ENCODE data around the gene MANF.
"Not testable (repeated sequence)": the region's sequence is repeated elsewhere in the genome, so short reads cannot be mapped to it uniquely, and the experiment has no call there.

MANF gene

DNA sequence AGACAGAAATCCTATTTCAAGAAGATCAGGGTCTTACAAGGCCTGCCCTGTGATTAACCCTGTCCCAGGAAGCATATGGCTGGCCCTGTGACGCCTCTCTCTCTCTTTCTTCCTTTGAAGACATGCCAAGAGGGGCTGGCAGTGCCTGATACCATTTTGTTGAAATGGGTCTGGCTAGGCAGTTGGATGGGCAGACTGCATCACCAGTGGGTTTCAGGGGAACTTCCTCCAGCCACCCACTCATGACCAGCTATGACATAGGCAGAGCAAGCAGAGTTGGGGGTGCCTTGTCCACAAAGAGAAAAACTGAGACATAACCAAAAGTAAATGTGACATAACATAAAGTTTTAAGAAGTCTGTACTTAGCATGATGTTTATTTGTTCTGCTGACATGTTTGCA lies 31.4 kb upstream of the MANF start:
- no peaks in the 10 kb centered on the region for H3K27me3 ChIP-seq (replicated peaks; ENCODE audit: control insufficient read depth, insufficient read depth, low read length, poor library complexity, severe bottlenecking)
- no peaks in the 10 kb centered on the region for H3K36me3 ChIP-seq (ENCODE audit: control insufficient read depth, insufficient read depth, low read length)
- H3K27ac ChIP-seq (ENCODE audit: insufficient read depth, low read length, poor library complexity, severe bottlenecking) = no peak overlapping the region
- H3K4me3 ChIP-seq (ENCODE audit: insufficient read depth, low read depth, low read length, poor library complexity, severe bottlenecking) = no peak overlapping the region
- no peaks in the 10 kb centered on the region for H3K4me1 ChIP-seq (ENCODE audit: control insufficient read depth, insufficient read depth, low read length, poor library complexity, severe bottlenecking)
- no peak for DNase-seq
- H3K9me3 ChIP-seq (ENCODE audit: control insufficient read depth, low read length) = no peaks in the 10 kb centered on the region

- Histone ChIP-seq H3K4me1 (ENCODE audit: control insufficient read depth, insufficient read depth, low read length, poor library complexity, severe bottlenecking) (no peaks in the 10 kb centered on the region), H3K27ac (ENCODE audit: insufficient read depth, low read length, poor library complexity, severe bottlenecking) (no peak overlapping the region), H3K9me3 (ENCODE audit: control insufficient read depth, low read length) (no peaks in the 10 kb centered on the region), H3K36me3 (ENCODE audit: control insufficient read depth, insufficient read depth, low read length) (no peaks in the 10 kb centered on the region), H3K4me3 (ENCODE audit: insufficient read depth, low read depth, low read length, poor library complexity, severe bottlenecking) (no peak overlapping the region), H3K27me3 (replicated peaks; ENCODE audit: control insufficient read depth, insufficient read depth, low read length, poor library complexity, severe bottlenecking) (no peaks in the 10 kb centered on the region)
- DNase-seq = no peak
Measured at GRCh38 chr3:51354172-51354571, 30.9 kb upstream of the MANF start.

GRCh38 chr3:51354731-51355615 lies 30.1 kb upstream of the MANF start:
- Histone ChIP-seq H3K36me3 (ENCODE audit: control insufficient read depth, insufficient read depth, low read length) (no peaks in the 10 kb centered on the region), H3K4me3 (ENCODE audit: insufficient read depth, low read depth, low read length, poor library complexity, severe bottlenecking) (no peak overlapping the region), H3K27ac (ENCODE audit: insufficient read depth, low read length, poor library complexity, severe bottlenecking) (no peak overlapping the region), H3K27me3 (replicated peaks; ENCODE audit: control insufficient read depth, insufficient read depth, low read length, poor library complexity, severe bottlenecking) (no peaks in the 10 kb centered on the region), H3K4me1 (ENCODE audit: control insufficient read depth, insufficient read depth, low read length, poor library complexity, severe bottlenecking) (no peaks in the 10 kb centered on the region), H3K9me3 (ENCODE audit: control insufficient read depth, low read length) (no peaks in the 10 kb centered on the region)
- no peak for DNase-seq

- DNase-seq = no peak
- H3K4me1 ChIP-seq (ENCODE audit: control insufficient read depth, insufficient read depth, low read length, poor library complexity, severe bottlenecking) = no peaks in the 10 kb centered on the region
- no peaks in the 10 kb centered on the region for H3K36me3 ChIP-seq (ENCODE audit: control insufficient read depth, insufficient read depth, low read length)
- no peak overlapping the region for H3K4me3 ChIP-seq (ENCODE audit: insufficient read depth, low read depth, low read length, poor library complexity, severe bottlenecking)
- no peak overlapping the region for H3K27ac ChIP-seq (ENCODE audit: insufficient read depth, low read length, poor library complexity, severe bottlenecking)
- H3K27me3 ChIP-seq (replicated peaks; ENCODE audit: control insufficient read depth, insufficient read depth, low read length, poor library complexity, severe bottlenecking) = no peaks in the 10 kb centered on the region
- H3K9me3 ChIP-seq (ENCODE audit: control insufficient read depth, low read length) = no peaks in the 10 kb centered on the region
Measured at GRCh38 chr3:51355891-51356578, 29.1 kb upstream of the MANF start.

DNA sequence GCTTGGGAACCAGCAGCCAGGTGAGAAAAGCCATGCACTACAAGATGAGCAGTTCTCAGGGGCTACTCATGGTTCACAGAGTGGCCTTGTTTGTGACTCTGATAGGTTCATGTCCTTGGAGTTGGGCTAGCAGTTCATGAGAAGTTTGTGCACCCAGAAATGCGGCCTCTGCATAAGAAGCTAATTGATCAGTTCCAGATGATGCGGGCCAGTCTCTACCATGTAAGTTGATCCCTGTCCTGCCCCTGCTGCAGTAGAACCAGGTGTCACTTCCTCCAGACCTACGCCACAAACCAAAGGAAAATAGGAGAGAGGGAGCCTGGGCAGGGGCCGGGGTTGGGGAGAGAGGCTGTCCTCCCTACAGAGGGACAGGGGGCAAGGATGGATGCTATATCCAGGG lies 27.2 kb upstream of the MANF start:
- no peaks in the 10 kb centered on the region for H3K4me1 ChIP-seq (ENCODE audit: control insufficient read depth, insufficient read depth, low read length, poor library complexity, severe bottlenecking)
- no peaks in the 10 kb centered on the region for H3K9me3 ChIP-seq (ENCODE audit: control insufficient read depth, low read length)
- H3K27ac ChIP-seq (ENCODE audit: insufficient read depth, low read length, poor library complexity, severe bottlenecking) = no peak overlapping the region
- H3K36me3 ChIP-seq (ENCODE audit: control insufficient read depth, insufficient read depth, low read length) = no peaks in the 10 kb centered on the region
- H3K4me3 ChIP-seq (ENCODE audit: insufficient read depth, low read depth, low read length, poor library complexity, severe bottlenecking) = no peak overlapping the region
- no peaks in the 10 kb centered on the region for H3K27me3 ChIP-seq (replicated peaks; ENCODE audit: control insufficient read depth, insufficient read depth, low read length, poor library complexity, severe bottlenecking)
- no peak for DNase-seq

- no peaks in the 10 kb centered on the region for H3K36me3 ChIP-seq (ENCODE audit: control insufficient read depth, insufficient read depth, low read length)
- H3K4me3 ChIP-seq (ENCODE audit: insufficient read depth, low read depth, low read length, poor library complexity, severe bottlenecking) = no peak overlapping the region
- H3K27ac ChIP-seq (ENCODE audit: insufficient read depth, low read length, poor library complexity, severe bottlenecking) = no peak overlapping the region
- H3K9me3 ChIP-seq (ENCODE audit: control insufficient read depth, low read length) = no peaks in the 10 kb centered on the region
- DNase-seq = no peak
- no peaks in the 10 kb centered on the region for H3K4me1 ChIP-seq (ENCODE audit: control insufficient read depth, insufficient read depth, low read length, poor library complexity, severe bottlenecking)
- no peaks in the 10 kb centered on the region for H3K27me3 ChIP-seq (replicated peaks; ENCODE audit: control insufficient read depth, insufficient read depth, low read length, poor library complexity, severe bottlenecking)
Measured at GRCh38 chr3:51358981-51359380, 26.1 kb upstream of the MANF start.

- no peaks in the 10 kb centered on the region for H3K27me3 ChIP-seq (replicated peaks; ENCODE audit: control insufficient read depth, insufficient read depth, low read length, poor library complexity, severe bottlenecking)
- H3K27ac ChIP-seq (ENCODE audit: insufficient read depth, low read length, poor library complexity, severe bottlenecking) = no peak overlapping the region
- H3K4me1 ChIP-seq (ENCODE audit: control insufficient read depth, insufficient read depth, low read length, poor library complexity, severe bottlenecking) = no peaks in the 10 kb centered on the region
- no peaks in the 10 kb centered on the region for H3K9me3 ChIP-seq (ENCODE audit: control insufficient read depth, low read length)
- DNase-seq = no peak
- no peak overlapping the region for H3K4me3 ChIP-seq (ENCODE audit: insufficient read depth, low read depth, low read length, poor library complexity, severe bottlenecking)
- no peaks in the 10 kb centered on the region for H3K36me3 ChIP-seq (ENCODE audit: control insufficient read depth, insufficient read depth, low read length)
Measured at GRCh38 chr3:51360806-51361205, 24.3 kb upstream of the MANF start.

GRCh38 chr3:51361746-51362145 lies 23.3 kb upstream of the MANF start:
- no peak for DNase-seq
- Histone ChIP-seq H3K27me3 (replicated peaks; ENCODE audit: control insufficient read depth, insufficient read depth, low read length, poor library complexity, severe bottlenecking) (no peaks in the 10 kb centered on the region), H3K9me3 (ENCODE audit: control insufficient read depth, low read length) (no peaks in the 10 kb centered on the region), H3K27ac (ENCODE audit: insufficient read depth, low read length, poor library complexity, severe bottlenecking) (no peak overlapping the region), H3K36me3 (ENCODE audit: control insufficient read depth, insufficient read depth, low read length) (no peaks in the 10 kb centered on the region), H3K4me3 (ENCODE audit: insufficient read depth, low read depth, low read length, poor library complexity, severe bottlenecking) (no peak overlapping the region), H3K4me1 (ENCODE audit: control insufficient read depth, insufficient read depth, low read length, poor library complexity, severe bottlenecking) (no peaks in the 10 kb centered on the region)

GRCh38 chr3:51362476-51362875 lies 22.6 kb upstream of the MANF start:
- H3K36me3 ChIP-seq (ENCODE audit: control insufficient read depth, insufficient read depth, low read length) = no peaks in the 10 kb centered on the region
- no peak for DNase-seq

DNA sequence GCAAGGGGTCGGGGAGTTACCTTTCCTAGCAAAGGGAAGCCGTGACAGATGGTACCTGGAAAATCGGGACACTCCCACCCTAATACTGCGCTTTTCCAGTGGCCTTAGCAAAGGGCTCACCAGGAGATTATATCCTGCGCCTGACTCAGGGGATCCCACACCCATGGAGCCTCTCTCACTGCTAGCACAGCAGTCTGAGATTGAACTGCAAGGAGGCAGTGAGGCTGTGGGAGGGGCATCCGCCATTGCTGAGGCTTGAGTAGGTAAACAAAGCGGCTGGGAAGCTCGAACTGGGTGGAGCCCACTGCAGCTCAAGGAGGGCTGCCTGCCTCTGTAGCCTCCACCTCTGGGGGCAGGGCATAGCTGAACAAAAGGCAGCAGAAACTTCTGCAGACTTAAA lies 16.8 kb upstream of the MANF start:
- not testable (repeated sequence) for H3K4me1 ChIP-seq (ENCODE audit: control insufficient read depth, insufficient read depth, low read length, poor library complexity, severe bottlenecking); DNase-seq; H3K27me3 ChIP-seq (replicated peaks; ENCODE audit: control insufficient read depth, insufficient read depth, low read length, poor library complexity, severe bottlenecking); H3K9me3 ChIP-seq (ENCODE audit: control insufficient read depth, low read length); H3K4me3 ChIP-seq (ENCODE audit: insufficient read depth, low read depth, low read length, poor library complexity, severe bottlenecking); H3K36me3 ChIP-seq (ENCODE audit: control insufficient read depth, insufficient read depth, low read length); H3K27ac ChIP-seq (ENCODE audit: insufficient read depth, low read length, poor library complexity, severe bottlenecking)

More at GRCh38 chr3:51362476-51362875, 22.6 kb upstream of the MANF start:
- Histone ChIP-seq H3K27me3 (replicated peaks; ENCODE audit: control insufficient read depth, insufficient read depth, low read length, poor library complexity, severe bottlenecking) (no peaks in the 10 kb centered on the region), H3K4me3 (ENCODE audit: insufficient read depth, low read depth, low read length, poor library complexity, severe bottlenecking) (no peak overlapping the region), H3K27ac (ENCODE audit: insufficient read depth, low read length, poor library complexity, severe bottlenecking) (no peak overlapping the region), H3K9me3 (ENCODE audit: control insufficient read depth, low read length) (no peaks in the 10 kb centered on the region), H3K4me1 (ENCODE audit: control insufficient read depth, insufficient read depth, low read length, poor library complexity, severe bottlenecking) (no peaks in the 10 kb centered on the region)
